ENCODE results near the gene COX14.

DNA sequence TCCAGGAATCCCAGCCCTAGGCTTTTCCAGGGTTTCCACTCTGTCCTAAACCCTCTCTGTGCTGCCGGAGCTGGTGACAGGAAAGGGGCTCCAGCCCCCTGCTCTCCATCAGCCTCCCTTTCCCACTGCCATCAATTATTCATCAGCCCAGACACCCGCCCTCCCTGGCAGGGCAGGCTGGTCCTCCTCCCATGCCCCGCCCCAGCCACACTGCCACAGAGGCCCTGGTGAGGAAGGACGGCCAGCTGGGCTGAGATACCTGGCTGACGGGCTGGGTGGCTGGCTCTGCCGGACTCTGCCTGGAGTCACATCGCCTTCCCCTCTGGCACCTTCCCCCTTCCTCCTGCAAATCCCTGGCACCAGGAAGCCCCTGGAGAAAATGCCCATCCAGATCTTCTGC, 38.8 kb upstream of the COX14 start:
- TF ChIP-seq POLR2A (IDR thresholded peaks at IDR 0.05), result no peak
- TF ChIP-seq, protein P1, sequence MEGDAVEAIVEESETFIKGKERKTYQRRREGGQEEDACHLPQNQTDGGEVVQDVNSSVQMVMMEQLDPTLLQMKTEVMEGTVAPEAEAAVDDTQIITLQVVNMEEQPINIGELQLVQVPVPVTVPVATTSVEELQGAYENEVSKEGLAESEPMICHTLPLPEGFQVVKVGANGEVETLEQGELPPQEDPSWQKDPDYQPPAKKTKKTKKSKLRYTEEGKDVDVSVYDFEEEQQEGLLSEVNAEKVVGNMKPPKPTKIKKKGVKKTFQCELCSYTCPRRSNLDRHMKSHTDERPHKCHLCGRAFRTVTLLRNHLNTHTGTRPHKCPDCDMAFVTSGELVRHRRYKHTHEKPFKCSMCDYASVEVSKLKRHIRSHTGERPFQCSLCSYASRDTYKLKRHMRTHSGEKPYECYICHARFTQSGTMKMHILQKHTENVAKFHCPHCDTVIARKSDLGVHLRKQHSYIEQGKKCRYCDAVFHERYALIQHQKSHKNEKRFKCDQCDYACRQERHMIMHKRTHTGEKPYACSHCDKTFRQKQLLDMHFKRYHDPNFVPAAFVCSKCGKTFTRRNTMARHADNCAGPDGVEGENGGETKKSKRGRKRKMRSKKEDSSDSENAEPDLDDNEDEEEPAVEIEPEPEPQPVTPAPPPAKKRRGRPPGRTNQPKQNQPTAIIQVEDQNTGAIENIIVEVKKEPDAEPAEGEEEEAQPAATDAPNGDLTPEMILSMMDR (IDR thresholded peaks at IDR 0.05), result no peak

Measured in thyroid gland (tissue), 4 donors.